ENCODE measurements around the gene HYDIN.
A peak's percentile ranks its signal among the peaks of the same experiment; 100 is the strongest.
"Not testable (repeated sequence)": the region's sequence is repeated elsewhere in the genome, so short reads cannot be mapped to it uniquely, and the experiment has no call there.

The HYDIN gene

DNA sequence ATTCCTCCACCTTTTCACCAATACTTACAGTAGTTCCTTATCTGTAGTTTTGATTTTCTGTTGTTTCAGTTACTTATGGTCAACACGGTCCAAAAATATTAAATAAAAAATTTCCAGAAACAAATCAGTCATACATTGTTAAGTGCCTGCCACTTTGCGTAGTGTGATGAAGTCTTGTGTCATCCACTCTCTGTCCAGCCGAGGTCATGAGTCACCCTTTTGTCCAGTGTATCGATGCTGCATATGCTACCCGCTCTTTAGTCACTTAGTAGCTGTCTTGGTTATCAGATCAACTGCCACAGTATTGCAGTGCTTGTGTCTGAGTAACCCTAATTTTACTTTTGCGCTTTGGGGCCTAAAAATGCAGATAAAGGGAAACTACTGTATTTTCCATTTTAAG lies 146.9 kb downstream of the HYDIN start:
- not testable (repeated sequence) for DNase-seq

DNA sequence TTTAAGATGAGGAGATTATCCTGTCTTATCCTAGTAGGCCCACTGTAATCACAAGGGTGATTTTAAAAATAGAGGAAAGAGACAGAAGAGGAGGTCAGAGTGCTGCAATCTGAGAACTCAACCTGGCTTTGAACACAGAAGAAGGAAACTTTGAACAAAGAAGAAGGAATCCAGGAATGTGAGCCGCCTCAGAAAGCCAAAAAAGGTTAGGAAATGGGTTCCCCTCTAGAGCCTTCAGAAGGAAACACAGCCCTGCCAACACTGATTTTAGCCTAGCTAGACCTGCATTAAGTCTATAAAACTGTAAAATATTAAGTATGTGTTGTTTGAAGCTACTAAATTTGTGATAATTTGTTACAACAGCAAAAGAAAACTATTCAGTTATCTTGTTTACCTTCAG lies 149.7 kb downstream of the HYDIN start:
- not testable (repeated sequence) for DNase-seq

DNA sequence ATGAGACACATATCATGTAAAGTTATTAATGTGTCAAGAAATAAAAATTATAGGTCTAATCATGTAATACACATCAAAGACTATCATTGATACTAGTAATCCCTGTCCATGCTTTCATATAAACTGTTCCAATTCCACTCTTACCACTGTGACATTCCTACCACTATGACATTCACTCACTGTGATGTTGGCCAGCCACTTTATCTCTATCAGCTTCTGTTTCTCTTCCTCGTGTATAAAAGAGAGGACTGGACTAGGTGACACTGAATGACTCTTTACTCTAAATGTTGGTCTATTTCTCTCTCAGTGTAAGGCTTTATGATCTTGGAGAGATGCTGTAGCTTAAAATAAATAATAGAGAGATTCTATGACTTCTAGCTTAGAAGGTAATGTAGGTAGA lies 150.3 kb downstream of the HYDIN start:
- DNase-seq: not testable (repeated sequence)

DNA sequence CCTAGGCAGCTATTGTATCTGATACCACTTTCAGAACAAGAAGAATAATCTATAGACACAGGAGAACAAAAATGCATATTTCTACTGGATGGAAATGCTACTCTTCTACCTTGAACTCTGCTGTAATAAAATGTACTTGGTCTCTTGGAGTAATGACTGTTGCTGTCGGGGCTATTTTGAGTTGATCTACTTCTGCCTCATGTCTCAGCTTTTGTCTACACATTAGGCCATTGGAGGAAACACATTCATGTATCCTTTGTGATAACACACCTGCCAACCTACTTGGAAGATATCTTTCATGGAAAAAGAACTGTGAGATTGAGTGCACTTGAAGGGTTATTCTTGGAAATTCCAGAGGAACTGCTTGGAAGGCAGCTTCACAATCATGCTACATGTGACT lies 159.9 kb downstream of the HYDIN start:
- DNase-seq: not testable (repeated sequence)

GRCh38 chr16:71069842-71070241 lies 160.7 kb downstream of the HYDIN start:
- DNase-seq: not testable (repeated sequence)

DNA sequence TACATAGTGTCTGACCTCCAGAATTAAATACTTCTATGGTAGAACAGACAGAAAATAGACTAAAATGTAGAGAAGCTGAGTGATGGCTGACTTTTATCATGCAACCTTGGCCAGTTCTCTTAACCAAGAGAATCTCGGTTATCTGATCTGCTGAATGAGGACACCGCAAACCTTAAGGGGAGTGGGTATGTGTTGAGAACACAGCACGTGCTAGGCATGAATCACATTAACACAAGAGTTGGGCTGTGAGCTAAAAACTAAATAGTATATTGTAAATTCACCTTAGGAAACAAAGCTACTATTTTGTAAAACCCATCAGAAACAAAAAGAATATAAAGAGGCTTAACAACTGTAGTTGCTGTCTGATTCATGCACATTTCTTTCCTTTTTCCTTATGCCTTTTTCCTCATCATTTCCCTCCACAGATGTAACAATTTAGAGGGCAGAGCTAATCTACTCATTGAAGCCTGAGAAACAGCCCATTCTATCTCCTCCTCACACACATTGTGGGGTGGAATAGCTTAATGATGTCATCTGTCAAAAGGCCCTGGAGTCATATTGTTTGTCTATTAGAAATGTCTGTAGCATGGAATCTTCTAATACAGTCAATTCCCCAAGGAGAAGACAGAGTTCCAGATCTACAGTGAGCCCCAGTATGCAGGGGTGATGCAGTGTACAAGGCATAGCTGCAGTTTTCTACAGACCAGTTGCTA lies 176.5 kb downstream of the HYDIN start:
- DNase-seq: not testable (repeated sequence)

- not testable (repeated sequence) for DNase-seq
Measured at GRCh38 chr16:71050307-71050706, 180.2 kb downstream of the HYDIN start.

DNA sequence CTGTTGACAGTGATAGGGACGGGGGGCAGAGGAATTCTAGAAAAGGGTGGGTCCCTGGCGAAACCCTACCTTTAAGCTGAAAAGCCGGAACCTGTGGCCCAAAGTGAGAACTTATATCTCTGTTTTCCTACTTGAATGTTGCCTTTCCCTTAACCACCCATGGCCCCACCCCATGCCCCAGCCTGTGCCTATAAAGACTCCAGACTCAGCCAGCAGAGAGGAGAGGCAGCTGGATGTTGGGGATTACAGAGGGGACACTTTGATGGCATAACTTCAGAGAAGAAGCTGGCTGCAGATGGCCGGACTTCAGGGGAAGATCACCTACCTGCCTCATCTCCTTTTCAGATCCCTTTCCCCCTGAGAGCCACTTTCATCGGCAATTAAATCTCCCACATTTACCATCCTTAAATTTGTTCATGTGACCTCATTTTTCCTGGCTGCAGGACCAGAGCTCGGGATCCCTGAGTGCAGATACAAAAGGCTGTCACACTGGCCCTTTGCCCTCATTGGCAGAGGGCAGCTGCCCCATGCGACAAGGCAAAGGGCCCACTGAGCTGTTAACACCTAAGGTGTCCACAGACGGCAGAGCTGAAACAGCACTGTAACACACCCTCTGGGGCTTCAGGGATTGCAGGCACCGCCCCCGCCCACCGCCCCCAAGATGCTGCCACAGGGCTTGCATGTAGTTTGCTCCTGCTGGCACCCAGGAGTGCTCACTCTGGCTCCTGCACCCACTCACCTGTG lies 191.0 kb downstream of the HYDIN start:
- not testable (repeated sequence) for DNase-seq

DNA sequence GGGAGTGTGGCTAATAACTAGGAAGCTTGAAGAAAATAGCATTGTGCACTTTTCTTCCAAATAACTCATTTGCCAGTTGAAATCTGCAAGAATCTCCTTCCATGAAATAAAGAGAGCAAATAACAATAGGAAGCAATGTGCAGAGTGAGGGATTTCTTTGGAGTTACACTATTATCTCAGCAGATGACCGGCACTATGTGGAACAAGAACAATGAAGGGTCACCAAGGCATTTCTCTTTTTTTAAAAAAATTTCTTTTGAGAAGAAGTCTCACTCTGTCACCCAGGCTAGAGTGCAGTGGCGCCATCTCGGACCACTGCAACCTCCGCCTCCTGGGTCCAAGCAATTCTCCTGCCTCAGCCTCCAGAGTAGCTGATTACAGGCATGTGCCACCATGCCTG lies 192.1 kb downstream of the HYDIN start:
- DNase-seq: not testable (repeated sequence)

DNA sequence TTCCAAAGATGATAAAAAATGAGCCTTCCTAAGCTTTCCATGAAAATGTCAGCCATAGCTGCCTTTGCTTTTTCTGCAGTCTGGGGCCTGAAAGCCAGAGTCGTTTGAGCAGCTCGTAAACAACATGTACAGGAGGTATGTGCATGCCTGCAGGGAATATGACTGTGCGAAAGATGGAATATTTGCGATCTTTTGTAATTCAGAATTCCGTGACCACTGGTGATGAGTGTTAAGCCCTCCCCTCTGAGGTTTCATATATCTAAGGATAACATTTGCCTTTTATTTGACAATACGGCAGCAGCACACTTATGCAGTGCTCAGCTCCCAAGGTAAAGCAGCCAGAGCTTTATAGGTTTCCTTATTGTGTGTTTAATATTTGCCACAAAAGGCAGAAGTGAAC lies 192.5 kb downstream of the HYDIN start:
- DNase-seq: not testable (repeated sequence)

- not testable (repeated sequence) for DNase-seq
Measured at GRCh38 chr16:71028032-71028727, 202.3 kb downstream of the HYDIN start.

- DNase-seq: not testable (repeated sequence)
Measured at GRCh38 chr16:71027511-71027910, 203.0 kb downstream of the HYDIN start.

GRCh38 chr16:71023851-71024439 lies 206.6 kb downstream of the HYDIN start:
- DNase-seq: not testable (repeated sequence)

DNA sequence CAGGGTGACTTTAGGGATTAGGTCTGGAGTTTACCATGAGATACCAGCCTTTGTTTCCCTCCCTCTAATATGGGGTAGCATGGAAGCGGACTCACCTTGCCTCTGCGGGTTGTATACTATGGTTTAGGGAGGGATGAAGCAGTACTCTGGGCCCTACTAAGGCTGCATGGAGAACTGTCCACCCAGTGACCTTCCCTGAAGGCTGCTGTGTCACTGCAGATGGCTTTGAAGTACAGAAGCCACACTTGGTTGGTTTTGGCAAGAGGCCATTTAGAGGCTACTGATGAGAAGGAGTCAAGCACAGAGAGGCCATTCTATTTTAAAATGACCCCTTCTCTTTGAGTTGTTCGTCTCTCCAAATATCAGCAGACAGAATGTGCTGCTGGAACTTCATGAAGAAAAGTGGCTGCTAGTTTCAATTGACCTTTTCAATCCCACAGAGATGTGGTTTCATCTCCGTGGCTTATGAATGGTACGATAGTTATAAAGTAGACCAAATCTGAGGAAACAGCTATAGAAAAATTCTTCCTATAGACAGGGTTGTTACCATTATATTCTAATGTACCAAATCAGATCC lies 208.5 kb downstream of the HYDIN start:
- DNase-seq: not testable (repeated sequence)

- DNase-seq: peak; percentile 3 to 29
Measured at GRCh38 chr16:71019067-71019682, 211.3 kb downstream of the HYDIN start.

DNA sequence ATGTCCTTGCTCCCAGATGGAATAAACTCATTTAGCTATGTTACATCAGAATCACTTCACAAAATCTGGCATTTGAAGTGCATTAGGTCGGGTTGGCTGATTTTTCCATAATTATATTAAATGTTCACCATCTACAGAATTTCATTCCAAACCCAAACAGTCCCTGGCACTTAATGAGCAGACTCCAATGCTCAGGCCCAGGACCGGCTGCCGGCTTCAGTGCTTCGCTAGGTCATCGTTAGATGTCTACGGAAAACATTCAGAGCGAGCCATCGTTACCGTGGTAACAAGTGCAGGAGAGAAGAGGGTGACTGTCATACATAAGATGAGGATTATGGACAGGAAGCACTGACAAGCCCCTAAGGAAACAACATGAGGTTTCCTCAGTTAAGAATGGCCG lies 215.1 kb downstream of the HYDIN start:
- not testable (repeated sequence) for DNase-seq

- not testable (repeated sequence) for DNase-seq
Measured at GRCh38 chr16:71009440-71010223, 220.9 kb downstream of the HYDIN start.

DNA sequence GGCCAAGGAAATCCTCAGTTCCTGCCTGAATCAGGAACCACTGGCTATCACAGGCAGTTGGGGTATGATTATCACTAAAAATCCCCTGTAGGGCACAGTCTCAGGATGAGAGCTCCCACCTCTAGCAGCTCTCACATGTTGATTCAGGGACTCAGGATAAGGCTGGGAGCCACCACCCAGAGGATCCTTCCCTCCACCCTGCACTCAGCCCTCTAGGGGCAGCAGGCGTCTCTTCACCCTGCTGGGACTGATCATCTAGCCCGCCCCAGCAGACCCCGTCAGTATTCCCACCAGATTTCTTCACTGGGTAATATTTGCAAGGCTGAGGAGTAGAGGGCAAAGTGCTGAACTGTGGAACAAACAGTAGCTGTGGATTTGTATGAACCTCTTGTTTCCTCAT lies 224.0 kb downstream of the HYDIN start:
- not testable (repeated sequence) for DNase-seq

GRCh38 chr16:70999735-71000134 lies 230.8 kb downstream of the HYDIN start:
- peak; percentile 6 to 45 for DNase-seq

DNA sequence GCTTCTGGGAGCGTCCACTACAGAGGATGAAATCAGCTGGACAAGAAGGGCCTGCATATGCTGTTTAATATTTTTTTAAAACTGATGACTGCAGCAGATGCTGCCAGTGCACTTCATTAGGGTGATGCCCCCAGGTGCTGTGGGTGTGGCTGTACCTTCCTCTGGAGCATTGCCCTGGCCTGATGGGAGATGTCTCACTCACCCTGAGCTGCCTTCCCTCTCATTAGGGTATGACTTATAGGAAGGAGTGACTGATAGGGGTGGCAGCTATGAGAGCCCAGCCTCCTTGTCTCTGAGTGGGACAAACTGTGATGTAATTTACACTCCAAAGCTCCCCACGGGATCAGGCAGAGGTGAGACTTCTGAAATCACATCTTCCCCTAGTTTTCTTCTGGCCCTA lies 234.7 kb downstream of the HYDIN start:
- DNase-seq: not testable (repeated sequence)

DNA sequence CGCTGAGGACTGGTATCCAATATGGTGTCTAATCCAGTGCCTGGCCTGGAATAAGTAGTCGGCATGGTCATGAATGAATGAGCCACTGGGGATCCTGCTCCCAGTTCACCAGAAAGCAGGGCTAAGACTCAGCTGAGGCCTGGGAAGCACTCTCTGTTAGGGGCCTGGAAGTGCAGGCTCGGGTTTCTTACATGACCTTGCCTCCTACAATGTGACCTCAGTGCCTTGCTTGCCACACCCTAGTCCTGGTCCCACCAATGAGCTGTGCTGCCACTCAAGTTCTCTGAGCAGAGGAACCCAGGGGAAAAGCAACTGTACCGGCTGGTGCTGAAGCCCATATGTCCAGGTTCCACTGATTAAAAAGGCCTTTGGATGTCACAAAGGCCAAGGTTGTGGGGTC lies 238.0 kb downstream of the HYDIN start:
- DNase-seq: not testable (repeated sequence)

All from NCI-H2081 (cell line).